Stimulated activated CD4-positive, alpha-beta T cell treated with anti-CD3 and anti-CD28 coated beads, Interleukin-12 subunit alpha, Interleukin-12 subunit beta, amount 100 ng/mL, for 4 hours (primary cell): ENCODE data around the gene SLC11A1.

Experiments used
- DNase-seq: peaks from one replicate; pipeline ENCODE4 v3.0.0-alpha.2; 2020

SLC11A1 gene

GRCh38 chr2:218437969-218438368, 55.9 kb downstream of the SLC11A1 start:
- no peak for DNase-seq

- DNase-seq: no peak
These were observed 56.5 kb downstream of the SLC11A1 start for GRCh38 chr2:218438596-218438995.

- DNase-seq: no peak
These were observed 62.8 kb downstream of the SLC11A1 start for GRCh38 chr2:218444692-218445357.

GRCh38 chr2:218445602-218446001, 63.5 kb downstream of the SLC11A1 start:
- no peak for DNase-seq
